ENCODE data around the gene GNAI1.

DNA sequence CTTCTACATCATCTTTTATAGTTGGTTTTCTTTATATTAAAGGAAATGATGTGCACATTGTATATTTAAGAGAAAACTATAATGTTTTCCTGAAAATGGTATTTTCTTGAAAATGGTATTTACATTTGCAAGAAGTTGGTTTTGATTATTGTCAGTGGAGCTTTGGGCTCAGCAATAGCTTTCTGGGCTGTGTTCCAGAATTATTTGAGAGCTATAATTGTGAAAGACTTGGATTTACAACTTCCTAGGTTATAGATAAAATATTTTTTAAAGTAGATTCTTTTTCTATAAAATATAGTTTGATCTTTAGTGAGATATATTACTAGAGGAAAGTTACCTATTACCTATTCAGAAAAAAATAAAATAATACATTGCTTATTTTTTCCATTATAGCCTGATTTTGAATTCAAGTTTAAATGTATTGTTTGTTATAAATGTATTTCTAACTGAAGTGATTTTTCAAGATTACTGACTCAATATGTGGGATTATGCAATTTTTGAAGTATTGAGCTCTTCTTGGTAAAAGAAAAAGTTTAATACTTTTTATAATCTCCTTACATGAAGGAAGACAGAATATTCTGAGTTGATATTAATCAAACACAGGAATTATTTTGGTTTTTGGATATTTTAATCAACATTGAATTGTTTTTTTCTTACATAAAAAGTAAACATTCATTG is 20.2 kb downstream of the GNAI1 start:
- TF ChIP-seq, protein P1, sequence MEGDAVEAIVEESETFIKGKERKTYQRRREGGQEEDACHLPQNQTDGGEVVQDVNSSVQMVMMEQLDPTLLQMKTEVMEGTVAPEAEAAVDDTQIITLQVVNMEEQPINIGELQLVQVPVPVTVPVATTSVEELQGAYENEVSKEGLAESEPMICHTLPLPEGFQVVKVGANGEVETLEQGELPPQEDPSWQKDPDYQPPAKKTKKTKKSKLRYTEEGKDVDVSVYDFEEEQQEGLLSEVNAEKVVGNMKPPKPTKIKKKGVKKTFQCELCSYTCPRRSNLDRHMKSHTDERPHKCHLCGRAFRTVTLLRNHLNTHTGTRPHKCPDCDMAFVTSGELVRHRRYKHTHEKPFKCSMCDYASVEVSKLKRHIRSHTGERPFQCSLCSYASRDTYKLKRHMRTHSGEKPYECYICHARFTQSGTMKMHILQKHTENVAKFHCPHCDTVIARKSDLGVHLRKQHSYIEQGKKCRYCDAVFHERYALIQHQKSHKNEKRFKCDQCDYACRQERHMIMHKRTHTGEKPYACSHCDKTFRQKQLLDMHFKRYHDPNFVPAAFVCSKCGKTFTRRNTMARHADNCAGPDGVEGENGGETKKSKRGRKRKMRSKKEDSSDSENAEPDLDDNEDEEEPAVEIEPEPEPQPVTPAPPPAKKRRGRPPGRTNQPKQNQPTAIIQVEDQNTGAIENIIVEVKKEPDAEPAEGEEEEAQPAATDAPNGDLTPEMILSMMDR (IDR thresholded peaks at IDR 0.05; ENCODE audit: poor library complexity), result no peak
- no peak for TF ChIP-seq EZH2 (IDR thresholded peaks at IDR 0.05; ENCODE audit: borderline replicate concordance)
- TF ChIP-seq EZH2phosphoT487 (IDR thresholded peaks at IDR 0.05; ENCODE audit: low read depth, severe bottlenecking, unreplicated experiment), result no peak

Data from hepatocyte (in vitro differentiated cells).